GM21447 (cell line): ENCODE results near the gene SYK.

Experiments used
- ATAC-seq: cut with Tn5 transposase; IDR thresholded peaks from one replicate; pipeline ENCODE4 v1.9.1; 2021; ENCODE audit not compliant: unreplicated experiment

The SYK gene

DNA sequence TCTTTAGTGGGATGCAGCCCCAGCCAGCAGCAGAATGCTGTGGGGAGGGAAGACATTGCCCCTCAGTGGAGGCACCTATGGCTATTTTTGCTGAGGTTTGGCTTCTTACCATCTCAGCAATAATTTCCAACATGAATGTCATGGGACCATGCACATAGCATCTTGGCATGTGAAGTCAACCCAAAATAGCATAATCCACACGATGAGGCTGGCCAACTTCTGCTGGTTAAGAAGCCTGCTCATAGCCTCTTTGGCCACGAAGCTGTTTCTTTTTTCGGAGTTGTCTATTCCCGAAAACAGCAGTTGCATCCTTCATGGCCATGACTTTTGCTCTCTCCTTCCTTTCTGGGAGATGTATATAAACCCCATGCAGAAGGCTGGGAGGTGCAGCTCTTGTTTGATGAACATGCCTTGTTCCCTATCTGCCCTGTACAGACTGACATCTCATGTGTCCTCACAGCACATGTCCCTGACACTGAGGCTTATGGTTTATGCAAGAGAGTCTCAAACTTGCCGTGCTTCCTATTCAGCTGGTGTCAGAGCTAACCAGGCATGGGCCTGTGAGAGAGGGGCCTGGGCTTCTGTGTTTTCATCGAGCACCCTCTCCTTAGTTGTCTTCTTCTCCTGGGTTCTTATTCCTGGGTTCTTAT lies 45.3 kb downstream of the SYK start:
- ATAC-seq, result no peak

DNA sequence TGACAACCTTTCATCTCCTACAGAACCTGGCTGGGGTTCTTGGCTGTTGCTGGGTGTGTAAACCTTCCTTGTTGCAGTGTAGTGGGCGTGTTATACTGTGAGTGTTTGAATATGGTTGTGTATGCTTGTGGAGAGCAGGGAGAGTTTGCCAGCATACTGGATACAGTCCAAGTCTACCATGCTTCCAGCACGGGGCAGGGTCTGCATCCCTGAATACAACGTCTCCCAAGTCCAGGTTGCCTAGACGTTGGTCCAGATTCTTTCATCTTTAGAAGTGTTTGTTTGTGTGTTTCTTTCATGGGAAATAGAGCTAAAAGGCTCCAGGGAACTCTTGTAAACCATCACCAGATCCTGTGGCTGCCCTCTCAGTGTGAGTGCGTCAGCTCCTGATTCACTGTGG lies 46.4 kb downstream of the SYK start:
- no peak for ATAC-seq

DNA sequence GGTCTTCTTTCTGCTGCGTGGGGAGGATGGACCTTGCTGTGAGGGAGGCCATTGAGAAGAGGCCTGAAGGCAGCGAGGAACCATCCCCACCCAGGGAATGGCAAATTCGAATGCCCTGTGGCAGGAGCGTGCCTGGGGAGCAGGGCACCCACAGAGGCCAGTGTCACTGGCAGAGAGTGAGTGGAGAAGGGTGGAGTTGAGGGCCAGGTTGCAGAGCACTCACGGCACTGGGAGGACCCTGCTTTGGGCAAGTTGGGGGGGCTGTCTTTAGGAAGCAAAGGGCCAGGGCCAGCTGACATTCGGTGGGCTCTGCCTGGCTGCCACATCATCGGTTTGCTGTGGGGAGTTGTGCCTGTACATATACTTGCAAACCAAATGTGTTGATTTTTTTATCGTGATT lies 47.2 kb downstream of the SYK start:
- no peak for ATAC-seq

DNA sequence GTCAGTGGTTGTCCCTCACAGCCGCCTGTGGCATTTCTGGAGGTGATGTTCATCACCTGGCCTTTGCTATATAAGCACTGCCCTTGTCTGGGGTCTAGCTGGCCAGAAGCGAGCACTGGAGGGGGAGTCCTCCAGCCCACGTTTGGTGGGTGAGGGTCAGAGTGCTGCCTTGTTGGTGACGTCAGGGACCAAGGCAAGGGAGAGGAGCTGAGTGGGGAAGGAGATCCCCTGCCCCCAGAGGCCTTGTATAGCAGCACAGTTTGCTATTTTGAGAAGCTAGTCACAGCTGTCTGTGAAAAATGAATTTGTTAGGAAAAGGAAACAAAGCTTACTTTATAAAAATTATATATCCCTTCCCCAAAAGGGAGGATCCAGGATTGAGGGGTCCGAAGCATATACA lies 49.8 kb downstream of the SYK start:
- ATAC-seq, result no peak

DNA sequence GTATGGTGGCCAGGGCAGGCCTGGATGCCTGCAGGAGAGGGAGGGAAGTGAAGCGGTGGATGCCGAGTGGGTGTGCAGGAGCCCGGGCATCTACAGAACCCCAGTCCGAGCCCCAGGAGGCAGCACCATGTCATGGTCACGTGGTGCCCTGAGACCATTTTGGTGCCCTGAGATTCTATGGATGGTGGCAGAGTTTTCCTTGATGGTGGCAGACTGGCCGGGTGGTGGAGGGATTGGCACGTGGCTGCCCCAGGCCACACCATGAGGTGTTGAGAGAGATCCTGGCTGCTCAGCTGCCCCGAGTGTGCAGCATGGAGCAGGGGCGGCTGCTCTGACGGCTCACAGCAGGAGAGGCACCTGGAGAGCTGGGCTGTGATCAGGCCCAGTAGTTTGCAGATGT lies 52.3 kb downstream of the SYK start:
- ATAC-seq, result no peak

DNA sequence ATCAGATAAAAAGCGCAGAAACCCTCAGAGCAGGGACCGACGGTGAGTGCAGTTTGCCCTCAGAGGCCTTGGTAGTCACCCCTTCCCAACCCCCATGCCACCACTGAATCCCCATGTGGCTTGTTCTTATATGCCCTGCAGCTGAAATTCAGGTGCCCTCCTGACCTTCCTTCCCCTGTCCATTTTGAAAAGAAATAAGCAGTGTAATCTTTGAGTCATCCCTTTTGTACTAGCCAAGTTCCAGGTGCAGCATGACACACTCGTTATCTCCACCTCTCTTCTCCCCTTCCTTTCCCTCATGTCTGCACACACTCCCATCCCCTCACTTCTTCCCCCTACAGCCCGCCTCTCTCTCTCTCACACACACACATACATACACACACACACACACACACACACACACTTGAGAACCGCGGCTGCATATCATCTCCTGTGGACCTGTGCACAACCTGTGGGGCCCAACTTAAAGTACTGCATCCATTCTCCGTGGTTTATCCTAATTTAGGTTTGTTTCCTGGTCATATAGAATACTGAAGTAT lies 53.1 kb downstream of the SYK start:
- ATAC-seq, result no peak

DNA sequence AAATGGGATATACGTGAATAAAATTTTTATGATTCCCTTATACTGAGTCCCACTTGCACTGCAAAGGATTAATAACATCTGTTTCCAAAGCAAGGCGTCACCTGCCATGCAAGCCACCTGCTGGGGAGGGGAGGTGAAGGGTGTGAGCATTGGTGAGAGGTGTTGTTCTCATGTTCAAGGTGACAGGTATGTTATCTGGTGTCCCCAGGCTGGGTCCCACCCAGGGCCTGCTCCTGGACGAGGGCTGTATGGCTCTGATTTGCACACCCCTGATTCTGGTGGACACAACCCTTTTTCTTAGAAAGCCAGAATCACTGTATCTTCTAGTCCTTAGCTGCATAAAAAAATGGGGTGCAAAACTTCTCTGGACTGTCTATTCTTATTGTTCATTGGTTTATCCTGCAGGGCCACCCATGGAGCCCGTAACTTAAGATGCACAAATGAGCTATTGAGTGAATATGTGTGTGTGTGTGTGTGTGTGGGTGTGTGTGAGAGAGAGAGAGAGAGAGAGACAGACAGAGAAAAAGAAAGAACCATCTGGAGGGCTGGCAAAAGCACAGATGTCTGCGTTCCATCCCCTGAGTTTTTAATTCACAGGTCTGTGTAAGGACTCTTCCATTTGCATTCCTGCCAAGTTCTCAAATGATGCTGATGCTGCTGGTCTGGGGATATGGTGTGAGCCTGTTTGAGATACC lies 53.7 kb downstream of the SYK start:
- no peak for ATAC-seq

DNA sequence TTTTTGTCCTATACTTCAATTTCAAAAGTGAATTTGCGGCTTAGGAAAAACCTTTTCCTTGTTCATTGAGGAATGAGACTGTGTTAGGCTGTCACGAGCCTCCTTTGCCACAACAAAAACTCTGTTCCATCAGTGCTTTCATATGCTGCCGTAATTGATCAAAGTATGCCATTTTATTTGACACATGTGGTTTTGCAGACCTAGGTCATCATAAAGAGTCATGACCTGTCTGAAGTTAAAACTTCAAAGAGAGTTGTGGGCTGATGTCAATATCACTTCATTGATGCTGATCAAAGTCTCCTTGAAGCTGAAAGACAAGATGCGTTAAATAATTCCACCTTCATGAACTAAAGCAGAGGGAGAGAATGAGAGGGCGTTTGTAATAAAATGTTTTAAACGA lies 55.5 kb downstream of the SYK start:
- ATAC-seq, result no peak

DNA sequence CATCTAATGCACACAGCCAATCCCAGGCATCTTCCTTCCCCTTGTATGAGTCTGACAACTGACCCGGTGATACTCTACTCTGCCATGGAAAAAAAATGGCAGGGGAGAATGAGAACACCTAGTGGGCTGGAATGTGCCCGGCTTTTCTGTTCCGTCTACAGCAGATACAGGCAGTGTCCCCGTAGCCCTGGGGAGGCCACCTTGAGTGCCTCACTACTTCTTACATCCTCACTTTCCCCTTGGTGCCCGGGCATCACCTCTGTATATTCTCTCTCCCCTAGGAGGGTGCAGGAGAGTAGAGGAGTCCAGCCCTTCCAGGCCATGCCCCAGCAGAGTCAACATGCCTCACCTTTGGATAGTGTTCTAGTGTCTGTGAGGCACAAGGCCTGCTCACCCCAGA lies 56.2 kb downstream of the SYK start:
- ATAC-seq, result no peak

DNA sequence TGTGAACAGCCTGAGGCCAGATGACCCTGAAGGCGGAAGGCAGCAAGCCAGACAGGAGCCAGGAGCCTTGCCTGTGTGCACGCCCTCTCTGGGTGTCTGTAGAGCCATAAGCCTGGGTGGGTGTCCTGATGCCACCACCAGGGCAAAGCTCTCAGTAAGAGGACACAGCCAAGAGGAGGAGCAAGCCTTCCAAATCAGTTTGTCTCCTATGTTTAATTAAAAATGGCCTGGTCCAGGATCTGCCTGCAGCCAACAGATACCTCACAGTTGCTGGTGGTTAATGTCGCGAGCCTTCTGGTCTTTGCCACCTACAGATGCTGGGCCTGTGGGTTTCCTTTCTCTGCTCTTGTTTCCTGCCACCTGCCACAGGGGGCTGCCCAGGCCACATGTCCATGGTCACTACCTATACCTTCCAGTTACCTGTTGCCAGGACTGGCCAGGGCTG lies 56.9 kb downstream of the SYK start:
- no peak for ATAC-seq

DNA sequence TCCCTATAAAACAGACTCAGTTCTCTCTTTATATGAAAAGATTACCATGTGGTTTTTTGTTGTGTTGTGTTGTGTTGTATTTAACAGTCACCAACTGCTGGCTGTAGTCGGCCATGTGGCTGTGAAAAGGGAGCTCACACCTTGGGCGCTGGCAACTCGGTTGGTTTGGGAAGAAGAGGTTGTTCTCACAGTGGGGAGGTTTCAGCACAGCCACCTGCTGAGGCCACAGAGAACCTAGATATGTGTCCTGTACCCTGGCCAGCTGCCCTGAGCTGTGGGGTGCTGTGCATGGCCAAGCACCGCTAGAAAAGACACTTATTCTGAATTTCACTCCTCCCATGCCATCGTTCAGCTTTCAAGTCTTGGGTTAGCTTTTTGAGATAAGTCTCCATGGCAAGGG lies 58.8 kb downstream of the SYK start:
- ATAC-seq, result no peak

DNA sequence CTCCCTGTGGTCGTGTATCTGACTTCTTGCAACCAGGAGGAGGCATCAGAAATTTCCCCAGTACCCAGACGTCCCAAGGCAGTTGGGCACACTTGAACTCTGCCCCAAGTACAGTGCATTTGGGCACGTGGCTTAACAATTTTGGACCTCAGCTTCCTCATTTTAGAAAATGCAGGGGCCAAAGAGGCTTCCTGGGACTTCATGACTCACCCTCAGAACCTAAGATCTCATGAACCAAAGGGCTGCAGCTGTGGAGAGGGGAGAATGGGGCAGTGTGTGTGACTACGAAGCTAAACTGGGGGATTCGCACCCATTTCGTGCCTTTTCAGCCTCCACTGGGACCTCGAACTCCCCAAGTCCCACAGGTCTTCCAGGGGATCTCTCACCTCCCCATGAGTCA lies 59.2 kb downstream of the SYK start:
- ATAC-seq, result no peak

DNA sequence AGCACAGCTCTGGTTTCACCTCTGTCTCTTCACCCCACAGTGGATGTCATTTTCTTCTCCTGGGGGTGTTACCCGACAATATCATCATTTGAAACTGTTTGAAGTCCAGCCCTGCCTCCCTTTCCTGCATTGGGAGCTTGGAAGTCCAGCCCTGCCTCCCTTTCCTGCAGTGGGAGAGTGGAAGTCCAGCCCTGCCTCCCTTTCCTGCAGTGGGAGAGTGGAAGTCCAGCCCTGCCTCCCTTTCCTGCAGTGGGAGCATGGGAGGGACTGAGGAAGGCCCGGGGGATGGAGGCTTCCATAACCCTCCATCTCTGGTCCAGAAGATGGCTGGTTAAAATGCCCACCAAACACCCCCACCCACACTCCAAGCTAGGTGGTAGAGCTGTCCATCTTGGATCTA lies 59.8 kb downstream of the SYK start:
- ATAC-seq, result no peak

DNA sequence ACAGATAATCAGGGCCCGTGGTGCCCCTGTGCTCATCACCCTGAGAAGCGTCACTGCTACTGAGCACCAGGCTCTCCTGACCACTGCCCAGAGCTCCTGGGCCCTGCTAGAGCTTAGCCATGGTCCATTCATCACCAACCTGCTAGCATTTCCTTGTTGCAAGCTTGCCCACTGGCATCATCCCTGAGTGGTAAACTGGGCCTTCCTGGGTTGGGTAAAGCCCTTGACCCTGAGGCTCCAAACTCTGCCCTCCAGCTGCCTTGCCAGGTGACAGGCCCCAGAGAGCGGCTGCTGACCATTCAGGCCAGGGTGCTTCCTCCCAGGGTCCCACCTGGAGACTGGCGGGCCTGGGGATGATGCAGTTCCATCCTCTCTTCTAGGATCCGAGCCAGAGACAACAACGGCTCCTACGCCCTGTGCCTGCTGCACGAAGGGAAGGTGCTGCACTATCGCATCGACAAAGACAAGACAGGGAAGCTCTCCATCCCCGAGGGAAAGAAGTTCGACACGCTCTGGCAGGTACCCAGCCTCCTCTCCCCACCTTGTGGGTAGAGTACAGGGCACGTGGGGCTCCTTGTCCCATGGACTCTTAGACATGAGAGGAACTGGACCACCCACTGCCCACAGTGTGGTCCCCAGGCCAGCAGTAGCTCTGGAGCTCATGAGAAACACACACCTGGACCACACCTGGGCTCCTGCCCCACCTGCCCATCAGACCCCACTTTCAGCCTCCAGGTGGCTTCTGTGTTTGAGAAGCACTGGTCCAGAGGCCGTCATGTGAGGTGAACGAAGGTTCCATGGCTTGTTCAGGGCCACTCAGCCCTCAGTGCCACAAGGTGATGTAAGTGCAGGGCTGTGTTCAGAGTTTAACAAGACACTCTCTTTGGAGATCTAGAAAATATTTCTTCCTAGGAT lies 60.5 kb downstream of the SYK start:
- ATAC-seq, result no peak

DNA sequence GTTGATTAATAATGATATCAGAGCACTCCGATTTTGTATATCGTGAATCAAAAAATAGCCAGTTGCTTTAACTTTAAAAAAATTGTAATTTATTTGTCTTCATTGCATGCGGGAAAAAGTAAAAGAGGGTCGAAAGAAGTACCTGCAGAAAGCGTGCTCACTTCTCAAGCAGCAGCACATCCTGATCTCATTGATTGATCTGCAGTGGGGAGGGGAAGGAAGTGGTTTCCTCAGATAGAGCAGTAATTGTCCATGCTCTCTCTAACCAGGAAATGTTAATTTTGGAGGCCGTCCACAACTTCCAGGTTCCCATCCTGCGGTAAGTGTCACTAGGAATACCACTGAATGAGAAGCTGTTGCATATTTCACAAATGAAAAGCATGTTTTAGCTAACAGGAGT lies 63.2 kb downstream of the SYK start:
- no peak for ATAC-seq

DNA sequence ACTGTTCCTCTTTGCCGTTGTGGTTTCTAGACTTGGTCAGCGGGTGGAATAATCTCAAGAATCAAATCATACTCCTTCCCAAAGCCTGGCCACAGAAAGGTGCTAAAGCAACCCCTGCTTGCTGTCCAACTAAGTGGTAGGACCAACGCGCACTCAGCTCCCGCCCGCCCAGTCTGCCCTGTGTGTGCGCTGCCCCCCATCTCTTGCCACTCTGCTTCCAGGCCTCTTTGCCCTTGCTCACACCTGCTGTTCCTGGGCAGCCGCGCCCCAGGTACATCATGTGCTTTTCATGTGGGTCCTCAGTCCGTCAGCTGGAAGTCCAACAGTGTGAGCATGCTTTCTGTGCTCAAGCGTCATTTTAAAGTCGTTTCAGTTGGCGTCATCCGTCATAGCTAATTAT lies 65.5 kb downstream of the SYK start:
- ATAC-seq, result no peak

DNA sequence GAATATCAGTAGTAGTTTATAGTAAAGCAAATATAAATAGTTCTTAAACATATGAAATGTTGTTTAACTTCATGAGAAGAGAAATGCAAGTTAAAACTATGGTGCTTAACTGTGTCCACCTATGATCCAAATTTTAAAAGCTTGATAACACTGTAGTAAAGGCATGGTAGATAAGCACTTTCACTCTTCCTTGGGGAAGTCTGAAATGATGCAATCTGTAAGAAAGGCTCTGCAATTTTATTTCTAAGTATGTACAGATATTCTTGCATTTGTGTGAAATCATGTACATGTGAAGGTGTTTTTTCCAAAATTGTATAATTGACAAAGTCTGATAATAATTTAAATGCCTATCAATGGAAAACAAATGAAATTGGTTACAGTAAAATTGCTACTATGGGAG lies 66.9 kb downstream of the SYK start:
- no peak for ATAC-seq

DNA sequence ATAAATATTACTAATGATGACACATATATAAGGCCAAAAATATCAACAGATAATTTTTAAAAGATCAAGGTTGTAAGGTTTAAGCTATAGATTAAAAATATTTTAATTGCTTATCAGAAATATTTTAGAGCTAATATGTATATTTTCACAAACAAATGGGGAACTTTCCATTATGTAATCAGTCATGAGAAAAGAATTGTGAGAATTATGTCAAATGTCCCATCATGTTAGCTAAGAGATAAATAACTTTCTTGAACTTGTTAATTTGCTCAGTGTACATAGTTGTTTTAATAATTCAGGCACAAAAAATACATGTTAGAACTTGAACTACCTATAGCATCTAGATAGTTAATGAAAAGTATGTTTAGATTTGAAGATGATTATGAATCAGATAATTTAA lies 67.7 kb downstream of the SYK start:
- no peak for ATAC-seq

DNA sequence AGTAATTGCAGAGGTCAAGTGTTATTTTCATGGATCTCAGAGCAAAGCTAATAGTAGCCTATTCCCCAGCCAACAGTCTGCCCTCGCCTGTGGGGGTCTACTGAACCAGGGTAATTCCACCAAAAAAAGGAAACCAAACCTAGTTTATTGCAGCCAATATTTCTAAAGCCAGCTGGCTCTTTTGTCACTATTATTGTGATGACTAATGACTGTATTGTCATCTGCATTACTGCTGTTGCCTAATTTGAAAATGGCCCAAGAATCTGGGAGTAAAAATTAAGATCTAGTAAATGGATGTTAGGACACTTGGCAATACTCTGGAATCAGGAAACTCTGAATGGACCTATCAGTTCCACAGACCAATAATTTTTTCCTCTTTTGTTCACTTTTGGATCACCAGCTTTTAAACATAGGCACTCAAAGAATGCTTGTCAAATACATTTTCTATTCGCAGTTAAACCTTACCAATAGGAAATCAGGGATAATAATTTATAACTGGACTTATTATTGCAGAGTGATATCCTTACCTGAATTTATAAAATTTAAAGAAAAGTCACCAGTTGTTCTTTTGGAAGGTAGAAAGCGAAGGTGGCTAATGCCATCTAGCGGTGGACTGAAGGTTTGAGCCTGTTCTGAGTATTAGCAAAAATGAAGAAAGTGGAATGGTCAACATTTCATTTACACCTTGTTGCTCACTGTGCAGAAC lies 69.2 kb downstream of the SYK start:
- no peak for ATAC-seq

DNA sequence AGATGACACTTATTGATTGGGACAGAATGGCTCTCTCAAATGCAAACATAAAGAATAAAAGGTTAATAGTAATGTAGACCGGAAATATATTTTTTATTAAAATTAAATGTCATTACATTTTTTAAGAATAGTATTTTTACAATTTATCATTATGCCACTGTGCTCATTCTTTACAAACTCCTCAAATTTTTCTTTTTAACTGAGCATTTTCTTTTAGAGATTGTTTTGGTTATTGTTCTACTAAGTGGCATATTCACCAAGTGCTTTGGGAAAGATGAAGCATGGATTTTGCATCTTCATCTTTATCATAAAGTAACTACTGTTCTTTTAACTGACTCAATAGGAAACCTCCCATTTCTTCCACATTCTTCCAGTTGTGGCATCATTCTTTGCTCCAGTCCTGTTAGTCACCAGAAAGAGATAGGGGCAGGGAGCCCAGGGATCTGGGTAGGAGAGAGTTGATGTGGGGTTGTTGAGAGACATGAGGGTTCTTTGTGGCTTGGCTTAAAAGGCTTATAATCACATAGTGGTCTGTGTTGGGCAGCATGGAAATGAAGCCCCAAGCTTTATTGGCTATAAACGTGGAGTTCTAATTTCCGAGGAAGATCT lies 69.8 kb downstream of the SYK start:
- no peak for ATAC-seq

DNA sequence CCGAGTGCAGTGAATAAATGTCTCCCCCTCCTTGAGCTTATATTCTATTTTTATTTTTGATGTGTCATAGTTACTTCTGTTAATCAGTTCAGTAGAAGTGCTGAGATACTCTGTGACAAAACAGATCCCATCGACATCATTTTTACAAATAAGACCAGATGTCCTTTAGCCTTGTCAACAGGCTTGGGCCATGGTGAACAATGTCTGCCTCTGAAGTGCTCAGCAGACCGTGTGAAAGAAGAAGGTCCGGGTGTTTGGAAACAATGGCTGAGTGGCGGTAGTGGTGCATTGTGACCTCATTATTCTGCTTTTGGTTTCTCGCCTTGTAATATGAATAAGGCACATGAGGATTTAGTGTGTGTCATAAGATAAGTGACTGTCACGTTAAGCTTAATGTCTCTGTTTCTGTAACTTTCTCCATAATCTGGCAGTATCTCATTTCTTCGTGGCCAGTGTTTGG lies 71.2 kb downstream of the SYK start:
- no peak for ATAC-seq
